HL-60 (cell line): ENCODE data around the gene S100A16.

Experiments
- CTCF ChIP-seq: IDR thresholded peaks from one replicate; pipeline ENCODE4 v1.5.1; 2011; ENCODE audit warnings: low read length, control low read depth, inconsistent platforms; ENCODE audit not compliant: insufficient read depth
- GABPA ChIP-seq: IDR thresholded peaks from 2 replicates; pipeline ENCODE4 v1.6.1; 2012; ENCODE audit warnings: low read depth
- POLR2AphosphoS5 ChIP-seq: IDR thresholded peaks from 2 replicates; pipeline ENCODE4 v1.6.1; 2012; ENCODE audit warnings: low read depth
- SPI1 ChIP-seq: IDR thresholded peaks from 2 replicates; pipeline ENCODE4 v1.6.1; 2012; ENCODE audit warnings: low read depth, mild to moderate bottlenecking, borderline replicate concordance
- TF ChIP-seq, protein P1 (sequence below): IDR thresholded peaks from 2 replicates; pipeline ENCODE4 v1.6.1; 2012; ENCODE audit warnings: low read depth; ENCODE audit not compliant: insufficient replicate concordance

DNA sequence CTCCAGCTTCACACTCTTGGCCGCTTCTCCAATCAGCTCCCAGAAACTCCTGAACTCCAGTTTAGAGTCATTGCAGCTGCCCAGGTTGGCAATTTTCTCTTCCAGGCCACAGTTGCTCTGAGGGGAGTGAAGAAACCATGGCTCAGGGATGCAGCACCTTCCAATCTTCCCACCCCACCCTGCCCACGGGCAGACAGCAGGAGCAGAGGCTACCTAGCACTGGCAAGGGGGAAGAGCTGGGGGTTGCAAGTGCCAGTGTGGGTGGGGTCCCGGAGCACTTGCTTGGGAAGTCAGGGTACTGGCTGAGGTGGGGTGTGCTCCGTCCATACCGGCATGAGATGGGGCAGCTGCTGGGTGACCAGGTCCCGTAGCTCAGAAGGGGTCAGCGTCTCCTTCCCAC lies 2.0 kb upstream of the S100A16 start:
- no peak for TF ChIP-seq CTCF
- no peak for TF ChIP-seq POLR2AphosphoS5
- no peak for TF ChIP-seq GABPA
- TF ChIP-seq, protein P1, sequence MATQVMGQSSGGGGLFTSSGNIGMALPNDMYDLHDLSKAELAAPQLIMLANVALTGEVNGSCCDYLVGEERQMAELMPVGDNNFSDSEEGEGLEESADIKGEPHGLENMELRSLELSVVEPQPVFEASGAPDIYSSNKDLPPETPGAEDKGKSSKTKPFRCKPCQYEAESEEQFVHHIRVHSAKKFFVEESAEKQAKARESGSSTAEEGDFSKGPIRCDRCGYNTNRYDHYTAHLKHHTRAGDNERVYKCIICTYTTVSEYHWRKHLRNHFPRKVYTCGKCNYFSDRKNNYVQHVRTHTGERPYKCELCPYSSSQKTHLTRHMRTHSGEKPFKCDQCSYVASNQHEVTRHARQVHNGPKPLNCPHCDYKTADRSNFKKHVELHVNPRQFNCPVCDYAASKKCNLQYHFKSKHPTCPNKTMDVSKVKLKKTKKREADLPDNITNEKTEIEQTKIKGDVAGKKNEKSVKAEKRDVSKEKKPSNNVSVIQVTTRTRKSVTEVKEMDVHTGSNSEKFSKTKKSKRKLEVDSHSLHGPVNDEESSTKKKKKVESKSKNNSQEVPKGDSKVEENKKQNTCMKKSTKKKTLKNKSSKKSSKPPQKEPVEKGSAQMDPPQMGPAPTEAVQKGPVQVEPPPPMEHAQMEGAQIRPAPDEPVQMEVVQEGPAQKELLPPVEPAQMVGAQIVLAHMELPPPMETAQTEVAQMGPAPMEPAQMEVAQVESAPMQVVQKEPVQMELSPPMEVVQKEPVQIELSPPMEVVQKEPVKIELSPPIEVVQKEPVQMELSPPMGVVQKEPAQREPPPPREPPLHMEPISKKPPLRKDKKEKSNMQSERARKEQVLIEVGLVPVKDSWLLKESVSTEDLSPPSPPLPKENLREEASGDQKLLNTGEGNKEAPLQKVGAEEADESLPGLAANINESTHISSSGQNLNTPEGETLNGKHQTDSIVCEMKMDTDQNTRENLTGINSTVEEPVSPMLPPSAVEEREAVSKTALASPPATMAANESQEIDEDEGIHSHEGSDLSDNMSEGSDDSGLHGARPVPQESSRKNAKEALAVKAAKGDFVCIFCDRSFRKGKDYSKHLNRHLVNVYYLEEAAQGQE, result no peak
- no peak for TF ChIP-seq SPI1
